GM19043 (cell line): ENCODE results near the gene GALNT18.

Experiments
- ATAC-seq: cut with Tn5 transposase; IDR thresholded peaks from one replicate; pipeline ENCODE4 v1.9.1; 2021; ENCODE audit warnings: low read depth; ENCODE audit not compliant: unreplicated experiment

Gene GALNT18

DNA sequence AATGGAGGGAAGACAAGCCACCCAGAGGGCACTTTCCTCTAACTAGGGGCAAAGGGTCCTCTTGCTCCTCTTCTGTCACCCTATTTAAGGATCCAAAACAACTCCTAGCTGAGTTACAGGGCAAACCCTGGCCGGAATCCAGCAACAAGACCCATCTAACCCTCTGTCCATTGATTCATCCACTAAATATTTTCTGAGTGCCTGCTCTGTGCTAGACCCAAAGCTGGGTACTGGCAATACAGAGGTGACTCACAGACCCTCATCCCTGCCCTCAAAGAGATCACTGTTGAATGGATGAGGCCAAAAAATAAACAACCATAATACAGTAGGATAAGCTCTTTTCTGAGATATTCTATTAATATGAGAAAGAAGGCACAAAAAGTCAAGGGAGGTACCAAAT, 4.3 kb upstream of the GALNT18 start:
- ATAC-seq: no peak

DNA sequence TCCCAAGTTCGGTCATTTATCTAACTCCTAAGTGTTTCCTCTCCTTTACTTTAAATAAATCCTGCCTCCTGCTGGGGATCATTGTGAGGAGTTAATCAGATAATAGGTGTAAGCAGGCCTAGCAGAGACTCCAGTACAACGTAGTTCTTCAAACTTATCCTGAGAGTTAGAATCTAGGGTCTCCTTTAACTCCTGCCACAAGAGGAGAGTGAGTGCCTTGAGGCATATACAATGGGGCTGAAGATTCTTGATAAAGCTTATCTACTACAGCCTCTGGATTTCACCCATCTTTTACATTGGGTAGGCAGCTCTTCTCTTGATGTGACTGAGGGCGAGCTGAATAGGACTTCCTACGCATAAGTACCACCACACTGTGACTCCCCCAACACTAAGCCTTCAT, 3.1 kb upstream of the GALNT18 start:
- no peak for ATAC-seq

DNA sequence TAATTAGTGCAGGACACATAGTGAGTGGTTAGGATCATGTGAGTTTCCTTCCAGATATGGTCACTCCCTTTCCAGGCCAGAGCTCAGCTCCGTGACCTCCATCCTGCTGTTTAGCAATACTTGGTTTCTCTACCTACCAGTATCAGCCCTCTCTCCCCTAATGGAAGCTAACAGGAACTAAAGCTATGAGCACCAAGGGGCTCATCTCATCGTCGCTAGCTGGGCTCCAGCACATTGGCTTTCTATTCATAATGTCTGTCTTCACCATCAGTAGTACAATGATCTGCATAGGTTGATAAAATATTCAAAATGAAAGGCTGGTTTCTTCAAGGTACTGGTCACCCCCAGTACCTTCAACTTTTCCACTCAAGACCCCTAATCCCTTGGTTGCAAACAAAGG, 2.4 kb upstream of the GALNT18 start:
- ATAC-seq: no peak

DNA sequence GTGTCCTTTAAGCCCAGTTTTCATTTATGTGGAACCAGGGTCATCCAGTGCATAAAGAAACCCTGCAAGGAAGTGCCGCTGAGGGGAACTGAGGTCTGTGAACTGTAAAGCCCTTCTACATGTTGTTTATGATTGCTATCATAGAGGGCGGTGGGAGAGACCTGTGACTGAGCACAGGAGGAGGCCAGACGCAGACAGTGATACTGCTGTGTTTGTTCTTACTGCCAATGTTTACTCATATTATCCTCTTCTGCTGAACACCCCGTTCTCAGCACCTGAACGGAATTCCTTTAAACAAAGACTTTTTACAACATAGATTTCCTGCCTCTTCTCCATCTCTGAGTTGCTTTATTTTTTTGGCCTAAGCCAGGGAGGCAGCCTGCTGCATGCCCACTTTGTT, 967 bp upstream of the GALNT18 start:
- ATAC-seq: no peak

DNA sequence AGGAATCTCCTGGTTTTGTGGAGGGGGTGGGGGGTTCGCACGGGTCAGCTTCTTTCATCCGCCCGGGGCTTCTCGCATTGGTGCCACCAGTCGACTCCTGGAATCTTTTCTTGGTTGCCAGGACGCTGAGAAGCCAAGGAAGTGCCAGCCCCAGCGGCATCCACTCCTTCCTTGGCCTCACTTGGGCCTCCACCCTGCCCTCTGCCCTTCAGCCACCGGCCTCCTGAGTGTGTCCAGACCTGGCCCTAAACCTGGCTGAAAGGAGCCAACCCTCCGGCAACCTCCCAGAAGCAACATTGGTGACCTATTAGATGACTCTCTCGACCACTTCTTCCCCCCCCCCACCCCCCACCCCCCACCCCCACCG, 518 bp upstream of the GALNT18 start:
- no peak for ATAC-seq

DNA sequence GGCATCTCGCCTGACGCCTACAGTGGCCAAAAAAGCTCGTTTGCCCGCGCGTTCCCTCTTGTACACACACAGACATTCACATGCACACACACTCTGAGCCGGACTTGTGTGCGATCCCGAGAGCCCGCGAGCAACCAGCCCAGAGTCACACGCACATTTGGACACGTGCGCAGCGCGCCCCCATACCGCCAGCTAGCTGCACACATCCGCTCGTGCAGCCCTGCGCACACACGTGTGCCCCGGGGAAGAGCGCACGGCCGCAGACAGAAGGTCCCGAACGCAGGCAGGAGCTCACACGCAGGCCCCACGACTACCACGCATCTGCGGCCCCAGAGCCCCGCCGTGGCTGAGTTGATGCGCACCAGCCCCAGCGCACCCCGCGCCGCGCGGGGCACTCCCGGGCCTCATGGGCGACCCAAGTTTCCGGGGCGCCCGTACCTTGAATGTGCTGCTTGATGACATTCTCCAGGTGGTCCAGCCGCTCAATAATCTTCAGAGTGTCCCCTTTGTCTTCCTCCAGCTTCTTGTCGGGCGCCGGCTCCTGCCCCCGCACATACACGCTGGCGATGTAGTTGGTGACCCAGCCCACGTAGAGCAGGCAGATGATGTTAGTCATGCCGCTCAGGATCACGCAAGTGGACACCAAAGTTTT, 758 bp downstream of the GALNT18 start:
- no peak for ATAC-seq

DNA sequence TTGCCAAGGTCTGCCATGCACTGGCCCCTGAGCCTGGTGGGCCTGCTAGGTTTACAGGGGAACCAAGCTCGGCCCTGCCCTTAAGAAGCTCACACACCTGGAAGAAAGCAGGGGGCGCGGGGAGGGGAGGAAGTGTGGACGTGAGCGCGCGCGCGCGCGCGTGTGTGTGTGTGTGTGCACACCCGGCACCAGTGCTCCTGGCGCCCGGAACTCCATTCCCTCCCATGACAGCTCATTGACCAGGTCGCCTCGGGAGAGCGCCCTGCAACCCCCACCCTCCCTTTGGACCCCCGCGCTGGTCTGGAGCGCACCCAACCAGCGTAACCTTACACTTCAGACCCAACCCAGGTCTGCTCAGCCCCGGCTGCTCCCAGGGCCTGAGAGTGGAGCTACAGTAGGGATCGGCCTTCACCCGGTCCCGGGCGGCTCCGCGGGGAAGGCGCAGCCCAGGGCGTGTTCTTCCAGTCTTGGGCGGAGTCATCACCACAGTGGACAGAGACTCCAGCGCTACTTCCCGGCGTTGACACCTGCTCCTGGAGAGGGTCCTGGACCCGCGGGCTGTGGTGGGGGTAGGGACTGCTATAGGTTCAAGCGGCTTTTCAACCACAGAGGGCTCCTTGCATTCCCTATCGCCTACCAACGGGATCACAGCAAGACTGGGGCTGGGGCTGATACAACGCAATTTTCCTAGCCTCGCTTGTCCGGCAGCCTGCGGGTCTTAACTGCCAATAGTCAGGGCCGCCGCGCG, 1.5 kb downstream of the GALNT18 start:
- ATAC-seq: no peak

DNA sequence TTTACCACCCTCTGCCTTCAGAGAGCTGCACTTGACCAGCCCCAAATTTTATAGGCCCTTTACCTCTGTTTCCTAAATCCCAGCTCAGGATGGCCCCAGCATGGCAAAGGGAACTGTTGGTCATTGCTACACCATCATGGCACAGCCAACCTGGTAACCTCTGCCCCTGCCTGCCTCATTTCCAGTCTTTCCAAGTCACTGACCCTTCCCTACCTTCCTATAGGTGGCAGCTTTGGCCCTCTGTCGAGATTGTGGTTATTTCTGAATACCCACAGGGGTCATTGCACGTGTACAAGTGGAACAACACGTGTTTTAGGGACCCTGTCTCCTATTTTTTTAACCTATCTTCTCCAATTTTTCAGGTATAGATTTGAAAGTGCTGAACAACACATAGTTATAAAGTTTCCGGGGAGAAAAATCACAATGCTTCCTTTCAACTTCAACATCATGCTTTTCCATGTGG, 2.8 kb downstream of the GALNT18 start:
- no peak for ATAC-seq

DNA sequence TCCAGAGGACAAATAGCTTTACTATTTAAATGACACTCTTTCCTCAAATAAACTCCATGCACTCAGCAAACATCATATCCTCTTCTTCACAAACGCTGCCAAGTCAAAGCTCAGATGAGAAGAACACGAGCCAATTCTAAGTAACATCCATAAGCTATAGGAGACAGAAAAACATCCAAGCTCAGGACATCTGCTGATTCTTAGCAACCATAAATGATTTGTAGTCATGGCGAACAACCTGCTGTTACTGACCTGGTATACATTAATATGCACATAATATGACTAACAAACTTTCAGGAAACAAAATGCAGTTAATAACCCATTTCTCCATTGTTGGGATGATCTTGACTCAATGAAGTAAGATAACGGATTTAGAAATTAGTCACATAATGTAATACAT, 6.7 kb downstream of the GALNT18 start:
- ATAC-seq: no peak

DNA sequence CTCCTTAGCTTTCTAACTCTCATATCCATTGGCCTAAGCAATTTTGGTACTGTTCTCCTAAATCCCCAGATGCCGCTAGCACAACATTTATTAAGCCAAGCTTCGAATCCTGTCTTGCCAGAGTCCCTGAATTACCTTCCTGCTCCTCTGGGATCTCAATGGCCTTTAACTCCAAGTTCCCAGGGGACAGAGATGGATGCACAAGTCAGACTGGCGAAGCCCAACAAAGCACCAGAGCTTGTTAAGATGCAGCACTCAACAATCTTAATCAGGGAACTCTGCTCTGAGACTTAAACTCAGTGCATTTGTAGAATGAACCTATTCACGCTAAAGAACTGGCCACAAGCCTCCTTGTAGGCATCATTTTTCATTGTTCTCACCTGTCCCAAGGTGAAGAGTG, 9.4 kb downstream of the GALNT18 start:
- no peak for ATAC-seq

DNA sequence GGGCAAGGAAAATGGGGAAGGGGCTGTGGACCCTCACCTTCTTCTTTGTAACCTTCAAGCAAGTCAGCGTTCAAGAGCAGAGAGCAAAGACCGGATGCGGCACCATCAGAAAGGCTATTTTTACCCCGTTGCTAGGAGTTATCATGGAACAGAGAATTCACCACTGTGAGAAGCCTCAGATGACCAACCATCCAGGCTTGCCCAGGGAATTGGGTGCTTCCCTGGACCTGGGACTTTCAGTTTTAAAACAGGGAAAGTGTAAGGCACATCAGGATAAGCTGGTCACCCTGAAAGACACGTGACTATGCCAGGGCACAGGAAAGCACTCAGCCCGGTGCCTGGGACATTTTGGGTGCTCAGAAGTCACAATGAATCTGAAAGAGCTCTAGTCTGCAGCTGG, 10.4 kb downstream of the GALNT18 start:
- no peak for ATAC-seq

DNA sequence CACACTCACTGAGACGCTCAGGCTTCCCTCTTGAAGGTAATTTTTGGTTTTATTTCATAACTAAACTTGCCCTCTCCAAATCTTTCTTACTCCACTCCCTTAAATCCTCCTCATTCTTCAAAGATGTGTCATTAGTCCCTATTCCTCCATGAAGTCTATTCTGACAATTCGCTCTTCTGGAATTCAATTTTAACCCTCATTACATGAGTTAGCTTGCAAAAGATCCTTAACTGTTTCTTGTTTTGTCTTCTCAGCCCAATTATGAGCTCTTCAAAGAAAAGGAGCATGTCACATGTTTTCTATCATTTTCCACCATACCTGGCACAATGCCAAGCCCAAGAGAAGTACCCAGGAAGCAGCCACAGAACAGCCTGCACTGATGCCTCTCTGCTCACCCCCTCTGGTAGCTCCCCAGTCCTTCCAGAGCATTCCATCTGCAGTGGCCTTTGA, 13.0 kb downstream of the GALNT18 start:
- no peak for ATAC-seq

DNA sequence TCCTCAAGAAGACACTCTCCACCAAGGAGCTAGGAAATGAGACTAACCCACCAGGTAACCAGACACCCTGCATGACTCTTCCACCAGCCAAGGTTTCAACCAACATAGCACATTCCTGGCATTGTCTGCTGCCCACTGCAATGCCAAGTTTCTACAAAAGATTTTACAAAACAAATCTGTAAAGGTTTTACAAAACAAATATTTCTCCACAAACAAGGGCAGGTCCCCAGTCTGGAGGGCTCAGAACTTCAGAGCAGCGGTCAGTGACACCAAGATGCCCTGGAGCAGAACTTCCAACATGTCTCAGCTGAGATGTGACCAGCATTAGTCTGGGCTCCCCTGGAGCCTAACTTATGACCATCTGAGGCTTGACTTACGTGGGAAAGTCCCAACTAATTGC, 14.0 kb downstream of the GALNT18 start:
- ATAC-seq: no peak

DNA sequence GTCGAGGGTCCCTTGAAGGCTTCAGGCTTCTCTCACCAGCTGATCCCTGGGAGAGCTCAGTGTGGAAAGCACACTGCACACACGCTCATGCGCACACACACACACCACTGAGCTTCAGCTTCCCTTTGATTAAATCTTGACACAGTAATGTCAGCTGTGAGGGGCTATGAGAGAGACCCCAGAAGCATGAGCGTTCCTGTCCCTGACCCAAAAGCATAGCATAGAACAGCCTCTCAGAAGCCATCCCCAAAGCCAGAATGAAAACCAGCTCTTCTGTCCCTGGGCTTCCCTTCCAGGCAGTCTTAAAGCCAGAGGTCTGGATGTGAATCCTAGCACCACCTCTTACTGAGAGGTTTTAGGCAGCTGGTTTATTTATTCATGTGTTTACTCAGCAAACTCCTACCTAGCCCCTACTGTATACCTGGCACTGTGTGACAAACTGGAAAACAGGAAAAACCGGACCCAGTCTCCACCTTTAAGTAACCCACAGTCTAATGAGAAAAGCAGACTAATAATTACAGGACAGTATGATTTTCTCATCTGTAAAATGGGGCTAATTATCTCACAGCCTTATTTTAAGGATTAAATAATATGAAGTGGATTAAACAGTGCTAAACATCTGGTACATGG, 15.9 kb downstream of the GALNT18 start:
- ATAC-seq: no peak

DNA sequence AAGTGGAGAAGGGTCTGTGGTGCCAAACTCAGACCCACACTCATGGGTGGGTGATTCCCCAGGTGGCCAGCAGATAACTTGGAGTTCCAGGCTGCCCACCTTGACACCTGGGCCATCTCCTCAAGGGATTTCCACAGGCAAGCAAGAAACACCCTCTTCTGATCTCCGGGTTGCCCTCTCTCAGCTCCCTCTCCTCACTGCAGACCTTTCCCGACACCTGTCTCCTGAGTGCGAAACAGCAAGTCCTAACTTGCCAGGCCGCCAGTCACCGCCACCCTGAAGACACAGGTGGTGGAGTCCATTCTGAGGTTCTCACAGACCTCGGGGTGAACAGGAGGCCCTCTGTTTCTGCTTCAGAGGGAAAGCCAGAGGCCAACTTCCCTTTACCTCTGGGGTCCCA, 16.6 kb downstream of the GALNT18 start:
- ATAC-seq: no peak

DNA sequence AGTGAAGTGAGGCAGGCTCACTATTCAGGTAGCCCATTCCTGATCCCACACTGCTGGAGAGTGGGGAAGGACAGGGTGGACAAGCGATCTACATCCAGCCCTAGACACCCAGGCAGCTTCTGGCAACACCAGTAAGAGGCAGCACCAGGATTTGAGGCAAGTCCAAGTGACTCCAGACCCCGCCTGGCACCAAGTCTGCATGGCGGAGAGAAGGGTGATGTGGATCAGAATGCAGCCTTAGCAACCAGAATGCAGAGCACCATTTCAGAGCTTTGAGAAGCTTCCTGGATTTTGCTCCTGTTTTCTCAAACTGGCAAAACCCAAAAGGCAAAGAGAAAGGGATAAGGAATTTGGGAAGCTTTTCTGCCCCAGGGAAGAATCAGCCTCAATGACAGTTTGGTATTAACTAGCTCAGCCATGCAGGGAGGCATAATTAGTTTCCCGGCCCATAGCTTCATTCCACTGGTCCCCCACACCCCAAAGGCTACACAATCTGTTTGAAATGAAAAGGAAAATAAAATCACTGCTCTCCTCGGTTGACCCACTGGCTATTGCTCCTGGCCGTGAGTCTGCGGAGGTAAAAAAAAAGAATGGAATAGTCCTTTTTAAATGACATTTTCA, 17.3 kb downstream of the GALNT18 start:
- ATAC-seq: no peak

DNA sequence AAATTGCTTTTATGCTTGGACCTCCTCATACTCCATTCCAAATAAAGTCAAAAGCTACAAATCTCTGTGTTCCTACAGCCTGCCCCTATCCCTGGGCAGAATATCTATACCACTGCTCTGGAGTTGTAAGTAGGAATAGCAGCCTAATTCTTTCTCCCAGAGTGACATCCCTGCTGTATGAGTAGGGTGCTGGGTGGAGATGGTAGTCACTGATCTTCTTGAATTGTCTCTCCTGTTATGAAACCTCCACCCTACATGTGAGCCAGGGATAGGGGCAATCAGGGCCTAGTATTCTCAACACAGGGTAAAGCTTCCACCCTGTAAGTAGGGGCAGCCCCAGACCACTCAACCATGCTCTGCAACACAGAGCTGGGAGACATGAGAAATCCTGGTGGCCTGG, 19.8 kb downstream of the GALNT18 start:
- ATAC-seq: no peak

DNA sequence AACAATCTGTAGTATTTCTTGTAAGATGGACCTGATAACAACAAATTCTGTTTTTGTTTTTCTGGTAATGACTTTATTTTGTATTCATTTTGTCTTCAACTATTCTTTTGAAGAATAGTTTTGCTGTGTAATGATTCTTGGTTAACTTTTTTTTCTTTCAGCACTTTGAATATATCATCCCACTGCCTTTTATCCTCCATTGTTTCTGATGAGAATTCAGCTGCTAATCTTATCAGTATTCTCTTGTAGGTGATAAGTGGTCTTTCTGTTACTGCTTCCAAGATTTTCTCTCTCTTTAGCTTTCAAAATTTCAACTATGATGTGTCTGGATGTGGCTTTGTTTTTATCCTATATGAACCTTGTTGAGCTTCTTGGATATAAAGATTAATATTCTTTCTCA, 21.5 kb downstream of the GALNT18 start:
- ATAC-seq: no peak

DNA sequence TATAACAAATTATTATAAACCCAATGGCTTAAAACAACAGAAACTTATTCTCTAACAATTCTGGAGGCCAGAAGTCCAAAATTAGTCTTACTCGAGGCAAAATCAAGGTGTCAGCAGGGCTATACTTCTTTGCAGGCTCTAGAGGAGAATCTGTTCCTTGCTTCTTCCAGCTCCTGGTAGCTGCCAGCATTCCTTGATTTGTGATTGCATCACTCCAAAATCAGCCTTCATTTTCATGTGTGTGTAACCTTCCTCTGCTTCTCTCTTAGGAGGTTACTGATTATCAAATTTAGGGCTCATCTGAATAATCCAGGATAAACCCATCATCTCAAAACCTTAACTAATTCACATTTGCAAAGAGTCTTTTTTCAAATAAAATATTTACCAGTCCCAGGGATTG, 23.6 kb downstream of the GALNT18 start:
- ATAC-seq: no peak

DNA sequence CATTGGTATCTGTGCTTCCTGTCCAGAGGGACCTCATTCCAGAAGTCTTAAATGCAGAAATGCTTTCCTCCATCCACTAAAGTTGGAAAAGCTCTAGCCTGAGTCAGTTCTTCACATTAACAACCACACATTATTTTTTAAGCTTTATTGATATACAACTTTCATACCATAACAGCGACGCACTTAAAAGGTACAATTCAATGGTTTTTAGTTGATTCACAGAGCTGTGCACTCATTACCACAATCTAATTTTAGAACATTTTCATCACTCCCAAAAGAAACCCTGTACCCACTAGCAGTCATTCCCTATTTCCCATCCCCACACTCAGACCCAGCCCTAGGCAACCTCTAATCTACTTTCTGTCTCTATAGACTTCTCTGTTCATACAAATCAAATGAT, 27.6 kb downstream of the GALNT18 start:
- ATAC-seq: no peak

DNA sequence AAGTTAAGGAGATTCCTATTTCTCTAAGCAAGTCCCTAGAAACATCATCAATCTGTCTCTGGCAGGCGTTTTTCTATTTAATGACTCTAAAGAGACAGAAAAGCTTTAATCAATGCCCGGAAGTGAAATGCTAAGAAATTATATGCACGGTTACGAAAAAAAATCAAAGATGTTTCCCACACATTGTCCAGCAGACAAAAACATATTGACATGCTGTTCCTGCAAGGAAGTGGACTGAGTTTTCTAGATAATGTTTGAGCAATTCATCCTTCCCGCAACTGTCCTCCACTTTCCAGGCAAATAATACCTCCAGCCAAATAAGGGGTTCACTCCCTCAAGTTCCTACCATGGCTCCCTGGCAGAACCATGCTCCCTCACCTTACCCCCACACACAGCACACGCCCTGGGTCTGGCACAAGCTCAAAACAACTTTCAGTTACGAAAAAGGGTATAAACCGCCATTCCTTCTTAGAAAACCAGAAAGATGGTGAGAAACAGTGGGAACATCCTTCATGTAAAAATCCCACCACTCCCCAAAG, 29.6 kb downstream of the GALNT18 start:
- no peak for ATAC-seq
